ENCODE results near the gene TMEM169. TPM values are rescaled to one million over a fixed set of nuclear protein-coding genes. Genes with fewer than 3 reads are reported as not detected.

TMEM169 gene
- polyA plus RNA-seq, 1 donor from 2014 or later, result 29.6 TPM

- no peak for TF ChIP-seq REST (IDR thresholded peaks at IDR 0.05; ENCODE audit: borderline replicate concordance)
- TF ChIP-seq MXI1 (conservative IDR thresholded peaks at IDR 0.05; ENCODE audit: poor library complexity, severe bottlenecking), result no peak
- TF ChIP-seq, protein P1, sequence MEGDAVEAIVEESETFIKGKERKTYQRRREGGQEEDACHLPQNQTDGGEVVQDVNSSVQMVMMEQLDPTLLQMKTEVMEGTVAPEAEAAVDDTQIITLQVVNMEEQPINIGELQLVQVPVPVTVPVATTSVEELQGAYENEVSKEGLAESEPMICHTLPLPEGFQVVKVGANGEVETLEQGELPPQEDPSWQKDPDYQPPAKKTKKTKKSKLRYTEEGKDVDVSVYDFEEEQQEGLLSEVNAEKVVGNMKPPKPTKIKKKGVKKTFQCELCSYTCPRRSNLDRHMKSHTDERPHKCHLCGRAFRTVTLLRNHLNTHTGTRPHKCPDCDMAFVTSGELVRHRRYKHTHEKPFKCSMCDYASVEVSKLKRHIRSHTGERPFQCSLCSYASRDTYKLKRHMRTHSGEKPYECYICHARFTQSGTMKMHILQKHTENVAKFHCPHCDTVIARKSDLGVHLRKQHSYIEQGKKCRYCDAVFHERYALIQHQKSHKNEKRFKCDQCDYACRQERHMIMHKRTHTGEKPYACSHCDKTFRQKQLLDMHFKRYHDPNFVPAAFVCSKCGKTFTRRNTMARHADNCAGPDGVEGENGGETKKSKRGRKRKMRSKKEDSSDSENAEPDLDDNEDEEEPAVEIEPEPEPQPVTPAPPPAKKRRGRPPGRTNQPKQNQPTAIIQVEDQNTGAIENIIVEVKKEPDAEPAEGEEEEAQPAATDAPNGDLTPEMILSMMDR (IDR thresholded peaks at IDR 0.05; ENCODE audit: poor library complexity, severe bottlenecking), result no peak
- no peak for TF ChIP-seq RAD21 (conservative IDR thresholded peaks at IDR 0.05)
- TF ChIP-seq SMC3 (conservative IDR thresholded peaks at IDR 0.05; ENCODE audit: poor library complexity), result no peak
- TF ChIP-seq EZH2 (IDR thresholded peaks at IDR 0.05; ENCODE audit: borderline replicate concordance, insufficient read depth, low read length, poor library complexity, severe bottlenecking), result no peak
- no peak for TF ChIP-seq POLR2AphosphoS5 (IDR thresholded peaks at IDR 0.05)
- TF ChIP-seq EP300 (conservative IDR thresholded peaks at IDR 0.05; ENCODE audit: poor library complexity, severe bottlenecking), result no peak
- TF ChIP-seq TAF1 (IDR thresholded peaks at IDR 0.05; ENCODE audit: low read depth), result no peak
- Histone ChIP-seq H3K9me2 (ENCODE audit: insufficient read depth, low read length) (no peaks in the 10 kb centered on the region), H3K36me3 (ENCODE audit: insufficient read depth, low read length) (peaks cover 3% of the 10 kb centered on the region), H3K79me2 (replicated peaks; ENCODE audit: insufficient read depth, low read length) (peaks cover 31% of the 10 kb centered on the region), H2AFZ (ENCODE audit: low read depth, low read length) (peak overlapping the region; percentile 69), H3K4me2 (ENCODE audit: low read length) (peak overlapping the region; percentile 54), H3K9me3 (ENCODE audit: low read length) (no peaks in the 10 kb centered on the region), H3F3A (ENCODE audit: insufficient read depth, low read length, poor library complexity, severe bottlenecking) (no peaks in the 10 kb centered on the region), H3K27me3 (ENCODE audit: insufficient read depth, low read depth, low read length) (no peaks in the 10 kb centered on the region), H3K4me3 (ENCODE audit: low read length) (peak overlapping the region; percentile 87), H3K27ac (ENCODE audit: low read length) (peak overlapping the region; percentile 64), H4K20me1 (ENCODE audit: insufficient read depth) (no peaks in the 10 kb centered on the region), H3K9ac (ENCODE audit: low read length) (peak overlapping the region; percentile 49)
These were observed 26.7 kb downstream of the TMEM169 start for GRCh38 chr2:216108310-216108966.

- Histone ChIP-seq H3K27ac (ENCODE audit: low read length) (peak within 1 kb of the TSS; percentile 97), H4K20me1 (ENCODE audit: insufficient read depth) (no peaks in the 10 kb centered on the region), H3K36me3 (ENCODE audit: insufficient read depth, low read length) (peaks cover 3% of the 10 kb centered on the region), H3F3A (ENCODE audit: insufficient read depth, low read length, poor library complexity, severe bottlenecking) (no peaks in the 10 kb centered on the region), H3K4me2 (ENCODE audit: low read length) (peak within 1 kb of the TSS; percentile 54), H3K79me2 (replicated peaks; ENCODE audit: insufficient read depth, low read length) (peaks cover 31% of the 10 kb centered on the region), H3K9me3 (ENCODE audit: low read length) (no peaks in the 10 kb centered on the region), H3K9me2 (ENCODE audit: insufficient read depth, low read length) (no peaks in the 10 kb centered on the region), H3K9ac (ENCODE audit: low read length) (peak within 1 kb of the TSS; percentile 98), H3K27me3 (ENCODE audit: insufficient read depth, low read depth, low read length) (no peaks in the 10 kb centered on the region), H2AFZ (ENCODE audit: low read depth, low read length) (peak within 1 kb of the TSS; percentile 69), H3K4me3 (ENCODE audit: low read length) (peak within 1 kb of the TSS; percentile 87)
- TF ChIP-seq EP300 (conservative IDR thresholded peaks at IDR 0.05; ENCODE audit: poor library complexity, severe bottlenecking) (no peak), MXI1 (conservative IDR thresholded peaks at IDR 0.05; ENCODE audit: poor library complexity, severe bottlenecking) (peak; percentile 85), EZH2 (IDR thresholded peaks at IDR 0.05; ENCODE audit: borderline replicate concordance, insufficient read depth, low read length, poor library complexity, severe bottlenecking) (no peak), REST (IDR thresholded peaks at IDR 0.05; ENCODE audit: borderline replicate concordance) (peak; percentile 90), TAF1 (IDR thresholded peaks at IDR 0.05; ENCODE audit: low read depth) (peak; percentile 96), SMC3 (conservative IDR thresholded peaks at IDR 0.05; ENCODE audit: poor library complexity) (no peak), POLR2AphosphoS5 (IDR thresholded peaks at IDR 0.05) (peak; percentile 97), RAD21 (conservative IDR thresholded peaks at IDR 0.05) (no peak)
- TF ChIP-seq, protein P1 (IDR thresholded peaks at IDR 0.05; ENCODE audit: poor library complexity, severe bottlenecking), result no peak
These were observed 27.5 kb downstream of the TMEM169 start, which contains the start of gene XRCC5 for GRCh38 chr2:216108967-216109921. Gene XRCC5 (plus strand): TSS chr2:216109348. CDS start chr2:216109437, 89 bp downstream.

Data from neural cell (in vitro differentiated cells).